ENCODE results near the gene CHCT1. TPM values are rescaled to one million over a fixed set of nuclear protein-coding genes. Genes with fewer than 3 reads are reported as not detected.

CHCT1 gene
- total RNA-seq, 4 donors from 2014 or later: not detected

GRCh38 chr17:60435244-60436167 lies 13.2 kb downstream of the CHCT1 start:
- WGBS: 73% methylated on average over 28 of the region's 28 CpGs
- H3K9me3 ChIP-seq: no peaks in the 10 kb centered on the region
- H3K36me3 ChIP-seq: no peaks in the 10 kb centered on the region
- DNase-seq (ENCODE audit: extremely low spot score): no peak
- peak; percentile 61 to 71 for TF ChIP-seq POLR2AphosphoS5 (IDR thresholded peaks at IDR 0.05)
- peak; percentile 90 to 95 (median 91) for TF ChIP-seq CTCF (IDR thresholded peaks at IDR 0.05)
- TF ChIP-seq POLR2A (IDR thresholded peaks at IDR 0.05; ENCODE audit: low read depth): no peak
- no peak for TF ChIP-seq EP300 (IDR thresholded peaks at IDR 0.05)
- H3K27me3 ChIP-seq: no peaks in the 10 kb centered on the region
- intact Hi-C loops (cut with DNase I): loop anchor here (5.0 to 10.0 kb wide), 2 partner anchors 298 to 331 kb away; no protein-coding TSS in a partner anchor
- peak overlapping the region in 3 of 4 donors; percentile 1 to 45 (median 23) for H3K27ac ChIP-seq (replicated peaks in 1 of 4)
- peak overlapping the region in 2 of 4 donors; percentile 4 to 29 for H3K4me3 ChIP-seq
- H3K4me1 ChIP-seq: peaks cover 0 to 17% (median 14%) of the 10 kb centered on the region in 4 donors

- Histone ChIP-seq H3K27ac (replicated peaks in 1 of 4) (no peak overlapping the region), H3K36me3 (no peaks in the 10 kb centered on the region), H3K9me3 (no peaks in the 10 kb centered on the region), H3K4me3 (no peak overlapping the region), H3K27me3 (no peaks in the 10 kb centered on the region), H3K4me1 (peaks cover 0 to 17% (median 15%) of the 10 kb centered on the region in 4 donors)
- TF ChIP-seq POLR2AphosphoS5 (IDR thresholded peaks at IDR 0.05) (no peak), EP300 (IDR thresholded peaks at IDR 0.05) (no peak), CTCF (IDR thresholded peaks at IDR 0.05) (no peak), POLR2A (IDR thresholded peaks at IDR 0.05; ENCODE audit: low read depth) (no peak)
- WGBS: 72% methylated on average over 5 of the region's 5 CpGs
- intact Hi-C loops (cut with DNase I): loop anchor here (5.0 to 10.0 kb wide), 2 partner anchors 299 to 332 kb away; no protein-coding TSS in a partner anchor
- DNase-seq (ENCODE audit: extremely low spot score): no peak
Measured at GRCh38 chr17:60436676-60437075, 14.4 kb downstream of the CHCT1 start.

- Histone ChIP-seq H3K27ac (replicated peaks in 1 of 4) (no peak overlapping the region), H3K4me3 (no peak overlapping the region), H3K27me3 (no peaks in the 10 kb centered on the region), H3K36me3 (no peaks in the 10 kb centered on the region), H3K4me1 (peaks cover 0 to 24% (median 17%) of the 10 kb centered on the region in 4 donors), H3K9me3 (no peaks in the 10 kb centered on the region)
- TF ChIP-seq POLR2AphosphoS5 (IDR thresholded peaks at IDR 0.05): no peak
- no peak for TF ChIP-seq POLR2A (IDR thresholded peaks at IDR 0.05; ENCODE audit: low read depth)
- TF ChIP-seq EP300 (IDR thresholded peaks at IDR 0.05): no peak
- DNase-seq (ENCODE audit: extremely low spot score): no peak
- intact Hi-C loops (cut with DNase I): loop anchor here (5.0 to 10.0 kb wide), 2 partner anchors 302 to 335 kb away; no protein-coding TSS in a partner anchor
- 6% methylated on average over 2 of the region's 2 CpGs for WGBS
Measured at GRCh38 chr17:60439501-60439900, 17.2 kb downstream of the CHCT1 start.

GRCh38 chr17:60442271-60443173 lies 20.2 kb downstream of the CHCT1 start:
- H3K27me3 ChIP-seq: no peaks in the 10 kb centered on the region
- intact Hi-C loops (cut with DNase I): no loop called here
- H3K4me3 ChIP-seq: no peak overlapping the region
- H3K36me3 ChIP-seq: peaks cover 8 to 23% (median 21%) of the 10 kb centered on the region in 4 donors
- no peak overlapping the region for H3K27ac ChIP-seq (replicated peaks in 1 of 4)
- WGBS: 48% methylated on average over 6 of the region's 6 CpGs
- DNase-seq (ENCODE audit: extremely low spot score): no peak
- no peaks in the 10 kb centered on the region for H3K9me3 ChIP-seq
- peaks cover 0 to 15% (median 10%) of the 10 kb centered on the region in 4 donors for H3K4me1 ChIP-seq
- TF ChIP-seq EP300 (IDR thresholded peaks at IDR 0.05): no peak
- TF ChIP-seq POLR2AphosphoS5 (IDR thresholded peaks at IDR 0.05): no peak
- no peak for TF ChIP-seq CTCF (IDR thresholded peaks at IDR 0.05)
- TF ChIP-seq POLR2A (IDR thresholded peaks at IDR 0.05; ENCODE audit: low read depth): no peak

Measured in esophagus muscularis mucosa (tissue), 4 donors.